ENCODE results near the gene SHISA7. TPM values are rescaled to one million over a fixed set of nuclear protein-coding genes. Genes with fewer than 3 reads are reported as not detected.

SHISA7 gene
- total RNA-seq, 3 donors from 2014 or later (not counting 1 experiment from before 2014, with no cell fraction given), result not detected

GRCh38 chr19:55383279-55384130 lies 59.6 kb downstream of the SHISA7 start:
- no peaks in the 10 kb centered on the region for H3K9me3 ChIP-seq (ENCODE audit: control insufficient read depth, insufficient read depth, low read length)
- ATAC-seq, result peak in 2 of 3 donors; percentile 1 to 6
- WGBS (ENCODE audit: insufficient coverage), result 3% methylated on average over 88 of the region's 88 CpGs
- Mint-ChIP-seq H3K4me3 (peak overlapping the region; percentile 88), H3K9me3 (no peaks in the 10 kb centered on the region), H3K27ac (peak overlapping the region; percentile 67 to 78), H3K4me1 (peaks cover 47 to 58% of the 10 kb centered on the region in 2 donors), H3K27me3 (ENCODE audit: low read depth in 2 of 2) (no peaks in the 10 kb centered on the region), H3K36me3 (no peaks in the 10 kb centered on the region)
- H3K27ac ChIP-seq (ENCODE audit: low read length), result peak overlapping the region; percentile 58
- peak overlapping the region; percentile 37 for H3K4me3 ChIP-seq (ENCODE audit: low read length)
- no peaks in the 10 kb centered on the region for H3K27me3 ChIP-seq (ENCODE audit: control insufficient read depth, insufficient read depth, low read length)
- peak; percentile 47 to 72 for DNase-seq
- peaks cover 18% of the 10 kb centered on the region for H3K36me3 ChIP-seq (ENCODE audit: control insufficient read depth, insufficient read depth, low read length)
- intact Hi-C loops (cut with micrococcal nuclease), result loop anchor here (2.0 kb wide), 2 partner anchors 25 to 83 kb away; no protein-coding TSS in a partner anchor
- TF ChIP-seq, protein P1, sequence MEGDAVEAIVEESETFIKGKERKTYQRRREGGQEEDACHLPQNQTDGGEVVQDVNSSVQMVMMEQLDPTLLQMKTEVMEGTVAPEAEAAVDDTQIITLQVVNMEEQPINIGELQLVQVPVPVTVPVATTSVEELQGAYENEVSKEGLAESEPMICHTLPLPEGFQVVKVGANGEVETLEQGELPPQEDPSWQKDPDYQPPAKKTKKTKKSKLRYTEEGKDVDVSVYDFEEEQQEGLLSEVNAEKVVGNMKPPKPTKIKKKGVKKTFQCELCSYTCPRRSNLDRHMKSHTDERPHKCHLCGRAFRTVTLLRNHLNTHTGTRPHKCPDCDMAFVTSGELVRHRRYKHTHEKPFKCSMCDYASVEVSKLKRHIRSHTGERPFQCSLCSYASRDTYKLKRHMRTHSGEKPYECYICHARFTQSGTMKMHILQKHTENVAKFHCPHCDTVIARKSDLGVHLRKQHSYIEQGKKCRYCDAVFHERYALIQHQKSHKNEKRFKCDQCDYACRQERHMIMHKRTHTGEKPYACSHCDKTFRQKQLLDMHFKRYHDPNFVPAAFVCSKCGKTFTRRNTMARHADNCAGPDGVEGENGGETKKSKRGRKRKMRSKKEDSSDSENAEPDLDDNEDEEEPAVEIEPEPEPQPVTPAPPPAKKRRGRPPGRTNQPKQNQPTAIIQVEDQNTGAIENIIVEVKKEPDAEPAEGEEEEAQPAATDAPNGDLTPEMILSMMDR (IDR thresholded peaks at IDR 0.05), result no peak
- peaks cover 44% of the 10 kb centered on the region for H3K4me1 ChIP-seq (ENCODE audit: control insufficient read depth, insufficient read depth, low read length)

GRCh38 chr19:55382522-55383054 lies 60.5 kb downstream of the SHISA7 start:
- Mint-ChIP-seq H3K4me1 (peaks cover 44 to 54% of the 10 kb centered on the region in 2 donors), H3K27ac (peak overlapping the region in 1 of 2 donors; percentile 78), H3K27me3 (ENCODE audit: low read depth in 2 of 2) (no peaks in the 10 kb centered on the region), H3K9me3 (no peaks in the 10 kb centered on the region), H3K4me3 (peak overlapping the region; percentile 88), H3K36me3 (no peaks in the 10 kb centered on the region)
- Histone ChIP-seq H3K36me3 (ENCODE audit: control insufficient read depth, insufficient read depth, low read length) (peaks cover 9% of the 10 kb centered on the region), H3K4me1 (ENCODE audit: control insufficient read depth, insufficient read depth, low read length) (peaks cover 35% of the 10 kb centered on the region), H3K27ac (ENCODE audit: low read length) (no peak overlapping the region), H3K4me3 (ENCODE audit: low read length) (no peak overlapping the region), H3K27me3 (ENCODE audit: control insufficient read depth, insufficient read depth, low read length) (peaks cover under 1% of the 10 kb centered on the region), H3K9me3 (ENCODE audit: control insufficient read depth, insufficient read depth, low read length) (no peaks in the 10 kb centered on the region)
- intact Hi-C loops (cut with micrococcal nuclease), result no loop called here
- 100% methylated on average over 3 of the region's 3 CpGs for WGBS (ENCODE audit: insufficient coverage)
- DNase-seq (no peak), ATAC-seq (no peak)
- TF ChIP-seq, protein P1 (IDR thresholded peaks at IDR 0.05), result no peak

- H3K9me3 Mint-ChIP-seq, result no peaks in the 10 kb centered on the region
- Histone ChIP-seq H3K27me3 (ENCODE audit: control insufficient read depth, insufficient read depth, low read length) (peaks cover 2% of the 10 kb centered on the region), H3K9me3 (ENCODE audit: control insufficient read depth, insufficient read depth, low read length) (no peaks in the 10 kb centered on the region), H3K4me1 (ENCODE audit: control insufficient read depth, insufficient read depth, low read length) (peaks cover 29% of the 10 kb centered on the region), H3K27ac (ENCODE audit: low read length) (no peak overlapping the region), H3K36me3 (ENCODE audit: control insufficient read depth, insufficient read depth, low read length) (peaks cover 3% of the 10 kb centered on the region), H3K4me3 (ENCODE audit: low read length) (no peak overlapping the region)
- H3K36me3 Mint-ChIP-seq, result no peaks in the 10 kb centered on the region
- ATAC-seq (no peak), DNase-seq (no peak)
- TF ChIP-seq, protein P1 (IDR thresholded peaks at IDR 0.05), result no peak
- peak overlapping the region in 1 of 2 donors; percentile 78 for H3K27ac Mint-ChIP-seq
- 95% methylated on average over 5 of the region's 5 CpGs for WGBS (ENCODE audit: insufficient coverage)
- intact Hi-C loops (cut with micrococcal nuclease), result no loop called here
- peaks cover 38 to 48% of the 10 kb centered on the region in 2 donors for H3K4me1 Mint-ChIP-seq
- H3K4me3 Mint-ChIP-seq, result peak overlapping the region; percentile 88
- H3K27me3 Mint-ChIP-seq (ENCODE audit: low read depth in 2 of 2), result no peaks in the 10 kb centered on the region
Observed at GRCh38 chr19:55382013-55382412, 61.1 kb downstream of the SHISA7 start.

Measured in natural killer cell (primary cell).